GM18526 (cell line): ENCODE measurements around the gene LMTK3.

Source experiments
- POLR2A ChIP-seq: IDR thresholded peaks from 3 replicates; pipeline ENCODE4 v1.6.1; 2011; ENCODE audit not compliant: insufficient read length; ENCODE audit errors: extremely low read depth

LMTK3 gene

GRCh38 chr19:48476176-48476575, 35.5 kb downstream of the LMTK3 start:
- TF ChIP-seq POLR2A, result no peak

GRCh38 chr19:48475369-48476068, 36.1 kb downstream of the LMTK3 start:
- no peak for TF ChIP-seq POLR2A

- TF ChIP-seq POLR2A, result no peak
These were observed 37.5 kb downstream of the LMTK3 start for GRCh38 chr19:48474084-48474592.

- no peak for TF ChIP-seq POLR2A
These were observed 38.3 kb downstream of the LMTK3 start for GRCh38 chr19:48473161-48473966.

GRCh38 chr19:48471836-48472235, 39.8 kb downstream of the LMTK3 start:
- no peak for TF ChIP-seq POLR2A

GRCh38 chr19:48470856-48471255, 40.8 kb downstream of the LMTK3 start:
- no peak for TF ChIP-seq POLR2A

GRCh38 chr19:48469934-48470680, 41.5 kb downstream of the LMTK3 start:
- TF ChIP-seq POLR2A, result no peak

GRCh38 chr19:48469289-48469881, 42.2 kb downstream of the LMTK3 start, which contains the start of gene CYTH2:
CYTH2 (plus strand) TSS chr19:48469369; CDS start chr19:48469508, 139 bp downstream.
- TF ChIP-seq POLR2A, result peak; percentile 84

- TF ChIP-seq POLR2A, result no peak
These were observed 42.8 kb downstream of the LMTK3 start for GRCh38 chr19:48468772-48469288.

- no peak for TF ChIP-seq POLR2A
These were observed 44.9 kb downstream of the LMTK3 start for GRCh38 chr19:48466561-48467325.

GRCh38 chr19:48465215-48465614, 46.4 kb downstream of the LMTK3 start:
- no peak for TF ChIP-seq POLR2A

- TF ChIP-seq POLR2A, result no peak
These were observed 49.5 kb downstream of the LMTK3 start for GRCh38 chr19:48461982-48462655.

GRCh38 chr19:48461651-48461981, 50.0 kb downstream of the LMTK3 start:
- TF ChIP-seq POLR2A, result no peak

- no peak for TF ChIP-seq POLR2A
These were observed 53.6 kb downstream of the LMTK3 start for GRCh38 chr19:48458016-48458415.
